RWPE1 (cell line): ENCODE measurements around the gene SNUPN.
"Not testable (repeated sequence)": the region's sequence is repeated elsewhere in the genome, so short reads cannot be mapped to it uniquely, and the experiment has no call there.

Experiments used
- CTCF ChIA-PET: fragments of 350-600 bp; sonication (Branson Sonifier 250); formaldehyde crosslinking; extraction: SDS; loops from one replicate; lab custom pipeline; 2021; lab: Yijun Ruan, JAX
- POLR2A ChIA-PET: fragments of 400-600 bp; formaldehyde crosslinking; extraction: SDS; loops from one replicate; lab custom pipeline; 2020; ENCODE audit warnings: antibody characterized with exemption; ENCODE audit not compliant: low non-redundant PET; lab: Yijun Ruan, JAX
- DNase-seq: peaks from one replicate; pipeline ENCODE4 v3.0.0; 2012; ENCODE audit warnings: low spot score
- H3K27ac ChIP-seq: fragments of 450-650 bp; 2 replicates; pipeline ENCODE4 v1.5.1; 2017
- CTCF ChIP-seq: fragments of 450-650 bp; conservative IDR thresholded peaks from 2 replicates; pipeline ENCODE4 v1.5.1; 2017; ENCODE audit warnings: low read depth, mild to moderate bottlenecking

The SNUPN gene

GRCh38 chr15:75590239-75590638 is 35.3 kb downstream of the SNUPN start:
- ChIA-PET CTCF (no interaction called here), POLR2A (no interaction called here)
- H3K27ac ChIP-seq = no peak overlapping the region
- DNase-seq = no peak
- TF ChIP-seq CTCF = no peak

GRCh38 chr15:75589071-75589470 is 36.5 kb downstream of the SNUPN start:
- POLR2A ChIA-PET = no interaction called here
- H3K27ac ChIP-seq = no peak overlapping the region
- CTCF ChIA-PET = no interaction called here
- no peak for TF ChIP-seq CTCF
- no peak for DNase-seq

GRCh38 chr15:75586422-75586821 is 39.1 kb downstream of the SNUPN start:
- DNase-seq, POLR2A ChIA-PET, H3K27ac ChIP-seq, CTCF ChIA-PET: not testable (repeated sequence)

- TF ChIP-seq CTCF = no peak
- DNase-seq = no peak
- no peak overlapping the region for H3K27ac ChIP-seq
- CTCF ChIA-PET = no interaction called here
- POLR2A ChIA-PET = no interaction called here
Measured at GRCh38 chr15:75584121-75584520, 41.4 kb downstream of the SNUPN start.

- DNase-seq = no peak
- H3K27ac ChIP-seq = no peak overlapping the region
- ChIA-PET POLR2A (interaction anchor here (0.5 kb wide), 1 partner anchor 10 kb away, joined by 3 read pairs; no protein-coding TSS in a partner anchor), CTCF (interaction anchor here (0.7 kb wide), 1 partner anchor 17 kb away, joined by 4 read pairs; no protein-coding TSS in a partner anchor)
- no peak for TF ChIP-seq CTCF
Measured at GRCh38 chr15:75583701-75584100, 41.8 kb downstream of the SNUPN start.

GRCh38 chr15:75582943-75583342 is 42.6 kb downstream of the SNUPN start:
- CTCF ChIA-PET, H3K27ac ChIP-seq, DNase-seq: not testable (repeated sequence)
- POLR2A ChIA-PET = interaction anchor here (0.5 kb wide), 1 partner anchor 11 kb away, joined by 3 read pairs; no protein-coding TSS in a partner anchor

- DNase-seq = peak; percentile 77
- peak within 1 kb of the TSS; percentile 85 for H3K27ac ChIP-seq
- CTCF ChIA-PET = interaction anchor here (0.6 to 0.8 kb wide), 4 partner anchors 16 to 145 kb away, joined by 3 to 8 read pairs (median 4); a partner anchor contains a TSS
- TF ChIP-seq CTCF = peak; percentile 77
- POLR2A ChIA-PET = interaction anchor here (0.7 to 1.1 kb wide), 2 partner anchors 46 to 61 kb away, joined by 3 read pairs; partner anchors contain the start of genes IMP3 and SNUPN
Measured at GRCh38 chr15:75578948-75579920, 46.3 kb downstream of the SNUPN start, which contains the start of gene PTPN9. Gene PTPN9, minus strand, starts transcription at chr15:75579315. Its CDS starts 539 bp downstream, at chr15:75578776.
